ENCODE results near the gene MAPK10.

- TF ChIP-seq, protein P1, sequence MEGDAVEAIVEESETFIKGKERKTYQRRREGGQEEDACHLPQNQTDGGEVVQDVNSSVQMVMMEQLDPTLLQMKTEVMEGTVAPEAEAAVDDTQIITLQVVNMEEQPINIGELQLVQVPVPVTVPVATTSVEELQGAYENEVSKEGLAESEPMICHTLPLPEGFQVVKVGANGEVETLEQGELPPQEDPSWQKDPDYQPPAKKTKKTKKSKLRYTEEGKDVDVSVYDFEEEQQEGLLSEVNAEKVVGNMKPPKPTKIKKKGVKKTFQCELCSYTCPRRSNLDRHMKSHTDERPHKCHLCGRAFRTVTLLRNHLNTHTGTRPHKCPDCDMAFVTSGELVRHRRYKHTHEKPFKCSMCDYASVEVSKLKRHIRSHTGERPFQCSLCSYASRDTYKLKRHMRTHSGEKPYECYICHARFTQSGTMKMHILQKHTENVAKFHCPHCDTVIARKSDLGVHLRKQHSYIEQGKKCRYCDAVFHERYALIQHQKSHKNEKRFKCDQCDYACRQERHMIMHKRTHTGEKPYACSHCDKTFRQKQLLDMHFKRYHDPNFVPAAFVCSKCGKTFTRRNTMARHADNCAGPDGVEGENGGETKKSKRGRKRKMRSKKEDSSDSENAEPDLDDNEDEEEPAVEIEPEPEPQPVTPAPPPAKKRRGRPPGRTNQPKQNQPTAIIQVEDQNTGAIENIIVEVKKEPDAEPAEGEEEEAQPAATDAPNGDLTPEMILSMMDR (optimal IDR thresholded peaks at IDR 0.05 in 1 of 3, IDR thresholded peaks at IDR 0.05 in 1 of 3, conservative IDR thresholded peaks at IDR 0.05 in 1 of 3; ENCODE audit: extremely low read depth in 1 of 3, insufficient read depth in 2 of 3, low read length in 3 of 3): no peak
- no peak for TF ChIP-seq EZH2 (IDR thresholded peaks at IDR 0.05; ENCODE audit: low read length)
Observed at GRCh38 chr4:86117705-86118302, 242.0 kb downstream of the MAPK10 start.

All from keratinocyte (primary cell).